Activated CD8-positive, alpha-beta T cell treated with anti-CD3 and anti-CD28 coated beads, Interleukin-2, amount 10 ng/mL, durations not matched to agents 7 days and 5 days (primary cell): ENCODE measurements around the gene MAGEF1. TPM values are rescaled to one million over a fixed set of nuclear protein-coding genes. Genes with fewer than 3 reads are reported as not detected.

Experiments used
- ATAC-seq: fragments of 150-1000 bp; cut with Tn5 transposase; one replicate; pipeline ENCODE4 v1.10.0; 2021; ENCODE audit warnings: moderate library complexity
- CTCF ChIA-PET: fragments of 350-600 bp; sonication (Branson Sonifier 250); formaldehyde crosslinking; loops from one replicate; lab custom pipeline; 2021; ENCODE audit warnings: antibody characterized with exemption; lab: Charles Lee
- POLR2A ChIA-PET: fragments of 350-600 bp; sonication (Branson Sonifier 250); formaldehyde crosslinking; loops from one replicate; lab custom pipeline; 2021; ENCODE audit warnings: antibody characterized with exemption; lab: Charles Lee
- DNase-seq: peaks from one replicate; pipeline ENCODE4 v3.0.0-alpha.2; 2020
- H3K27ac Mint-ChIP-seq: one replicate; pipeline ENCODE4 v1.8.0; 2021; ENCODE audit warnings: mild to moderate bottlenecking, mixed read lengths
- H3K27me3 Mint-ChIP-seq: one replicate; pipeline ENCODE4 v1.8.0; 2021; ENCODE audit warnings: low read depth, mixed read lengths
- H3K36me3 Mint-ChIP-seq: one replicate; pipeline ENCODE4 v1.8.0; 2021; ENCODE audit warnings: low read depth, mixed read lengths
- H3K4me1 Mint-ChIP-seq: one replicate; pipeline ENCODE4 v1.8.0; 2021; ENCODE audit warnings: low read depth, mixed read lengths
- H3K4me3 Mint-ChIP-seq: one replicate; pipeline ENCODE4 v1.8.0; 2021; ENCODE audit warnings: mild to moderate bottlenecking, mixed read lengths
- H3K9me3 Mint-ChIP-seq: one replicate; pipeline ENCODE4 v1.8.0; 2022; ENCODE audit warnings: mixed read lengths; ENCODE audit not compliant: insufficient read depth
- total RNA-seq, 2 experiments: library from RNA; stranded (reverse); gene quantifications; one replicate each; pipeline ENCODE4 v1.2.3, GENCODE V29; 2021

Gene MAGEF1
- total RNA-seq, 2 experiments from 2014 or later = 2.0 to 2.1 TPM

DNA sequence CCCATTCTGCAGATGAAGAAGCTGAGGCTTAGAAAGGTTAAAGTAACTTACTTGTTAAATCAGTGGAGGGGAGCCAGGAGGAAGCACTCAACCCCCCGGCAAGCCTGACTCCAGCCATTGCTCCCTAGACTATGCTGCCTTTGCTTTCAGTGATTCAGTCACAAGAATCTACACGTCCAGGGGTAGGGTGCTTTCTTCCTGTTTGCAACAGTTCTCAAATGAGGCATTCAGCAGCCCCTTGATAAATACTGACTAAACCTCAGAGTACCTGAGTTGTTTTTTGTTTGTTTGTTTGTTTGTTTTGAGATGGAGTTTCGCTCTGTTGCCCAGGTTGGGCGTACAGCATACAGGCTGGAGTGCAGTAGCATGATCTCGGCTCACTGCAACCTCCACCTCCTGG lies 28.6 kb downstream of the MAGEF1 start:
- Mint-ChIP-seq H3K4me3 (no peak overlapping the region), H3K27ac (no peak overlapping the region), H3K9me3 (no peaks in the 10 kb centered on the region), H3K4me1 (peaks cover 11% of the 10 kb centered on the region), H3K27me3 (peaks cover 4% of the 10 kb centered on the region), H3K36me3 (no peaks in the 10 kb centered on the region)
- CTCF ChIA-PET = no interaction called here
- POLR2A ChIA-PET = no interaction called here
- ATAC-seq (no peak), DNase-seq (no peak)

GRCh38 chr3:184682671-184683070 lies 29.2 kb downstream of the MAGEF1 start:
- peaks cover 6% of the 10 kb centered on the region for H3K4me1 Mint-ChIP-seq
- H3K4me3 Mint-ChIP-seq = no peak overlapping the region
- DNase-seq (no peak), ATAC-seq (no peak)
- H3K27me3 Mint-ChIP-seq = peaks cover 2% of the 10 kb centered on the region
- H3K36me3 Mint-ChIP-seq = no peaks in the 10 kb centered on the region
- ChIA-PET POLR2A (no interaction called here), CTCF (no interaction called here)
- no peak overlapping the region for H3K27ac Mint-ChIP-seq
- H3K9me3 Mint-ChIP-seq = no peaks in the 10 kb centered on the region

GRCh38 chr3:184680385-184681345 lies 31.2 kb downstream of the MAGEF1 start:
- Mint-ChIP-seq H3K4me1 (no peaks in the 10 kb centered on the region), H3K9me3 (no peaks in the 10 kb centered on the region), H3K36me3 (no peaks in the 10 kb centered on the region), H3K27me3 (peaks cover 6% of the 10 kb centered on the region), H3K4me3 (no peak overlapping the region), H3K27ac (no peak overlapping the region)
- ATAC-seq = no peak
- DNase-seq = no peak
- ChIA-PET POLR2A (no interaction called here), CTCF (interaction anchor here (0.8 kb wide), 1 partner anchor 12 kb away, joined by 3 read pairs; no protein-coding TSS in a partner anchor)

DNA sequence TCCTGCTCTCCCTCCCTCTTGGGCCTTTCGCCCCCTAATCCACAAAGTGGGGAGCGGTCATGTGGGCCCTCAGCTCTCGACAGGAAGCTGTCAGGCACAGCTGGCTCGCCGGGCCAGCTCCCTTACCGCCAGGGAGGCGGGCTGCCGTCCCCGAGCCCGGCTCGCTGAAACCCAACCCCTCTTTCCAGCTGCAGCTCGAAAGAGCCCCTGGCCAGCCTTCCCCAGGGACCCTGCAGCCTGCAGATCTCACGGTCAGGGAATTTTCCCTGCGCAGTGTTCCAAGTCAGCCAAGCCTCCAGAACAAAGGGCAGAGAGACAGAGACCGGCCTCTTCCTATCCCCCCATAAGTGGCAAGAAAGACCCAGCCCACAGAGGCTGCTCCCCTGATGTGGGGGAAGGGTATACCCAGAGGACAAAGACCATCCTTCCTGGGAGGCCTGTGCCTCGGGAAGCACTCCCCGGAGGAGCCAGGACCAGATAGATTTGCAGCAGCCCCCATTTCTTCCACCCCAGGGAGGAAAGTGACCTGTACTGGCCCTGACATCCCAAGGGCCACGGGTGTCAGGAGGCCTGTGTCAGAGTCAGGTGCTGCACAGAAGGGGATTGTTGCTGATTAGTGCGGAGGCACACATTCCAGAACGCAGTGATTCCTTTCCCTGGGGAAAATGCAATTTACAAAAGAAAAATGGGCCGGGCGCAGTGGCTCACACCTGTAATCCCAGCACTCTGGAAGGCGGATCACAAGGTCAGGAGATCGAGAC lies 32.6 kb downstream of the MAGEF1 start:
- ChIA-PET CTCF (no interaction called here), POLR2A (no interaction called here)
- ATAC-seq (no peak), DNase-seq (no peak)
- no peak overlapping the region for H3K4me3 Mint-ChIP-seq
- H3K9me3 Mint-ChIP-seq = no peaks in the 10 kb centered on the region
- no peaks in the 10 kb centered on the region for H3K36me3 Mint-ChIP-seq
- H3K4me1 Mint-ChIP-seq = no peaks in the 10 kb centered on the region
- no peak overlapping the region for H3K27ac Mint-ChIP-seq
- H3K27me3 Mint-ChIP-seq = peaks cover 9% of the 10 kb centered on the region

DNA sequence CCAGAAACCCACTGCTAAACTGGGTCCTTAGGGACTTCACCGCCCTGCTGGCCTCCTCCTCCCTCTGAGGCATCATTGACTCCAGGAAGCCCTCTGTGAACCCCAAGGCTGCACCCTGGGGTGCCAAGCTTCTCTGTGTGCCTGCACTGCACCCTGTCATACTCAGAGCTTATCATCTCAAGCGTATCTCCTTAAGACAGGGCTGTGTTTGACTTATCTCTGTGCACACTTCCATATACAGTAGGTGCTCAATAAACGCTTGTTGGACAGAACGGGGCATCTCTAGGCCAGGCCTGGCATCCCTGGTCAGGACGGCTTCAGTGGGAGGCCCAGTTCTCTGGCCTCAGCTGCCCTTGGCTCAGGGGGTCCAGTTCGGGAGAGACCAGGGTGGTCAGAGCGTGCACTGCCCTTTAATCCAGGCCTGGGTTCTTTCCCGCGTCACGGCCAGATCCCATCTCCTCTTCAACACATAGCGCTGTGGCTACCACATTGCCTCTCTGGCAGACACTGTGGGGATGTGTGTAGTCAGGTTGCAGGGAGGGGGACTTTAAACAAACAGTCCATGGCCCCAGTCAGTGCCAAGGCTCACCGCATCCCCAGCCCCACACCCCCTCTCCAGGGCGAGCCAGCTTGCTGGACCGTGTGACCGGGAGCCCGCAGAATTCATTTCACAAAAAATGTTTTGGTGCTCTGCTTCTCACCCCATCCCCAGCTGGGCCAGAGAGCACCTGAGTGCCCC lies 33.4 kb downstream of the MAGEF1 start:
- ChIA-PET POLR2A (no interaction called here), CTCF (interaction anchor here (1.2 kb wide), 1 partner anchor 117 kb away, joined by 4 read pairs; the partner anchor contains the start of gene EPHB3)
- H3K9me3 Mint-ChIP-seq = no peaks in the 10 kb centered on the region
- peaks cover 9% of the 10 kb centered on the region for H3K27me3 Mint-ChIP-seq
- no peaks in the 10 kb centered on the region for H3K36me3 Mint-ChIP-seq
- H3K4me3 Mint-ChIP-seq = no peak overlapping the region
- ATAC-seq (no peak), DNase-seq (no peak)
- no peaks in the 10 kb centered on the region for H3K4me1 Mint-ChIP-seq
- H3K27ac Mint-ChIP-seq = no peak overlapping the region

DNA sequence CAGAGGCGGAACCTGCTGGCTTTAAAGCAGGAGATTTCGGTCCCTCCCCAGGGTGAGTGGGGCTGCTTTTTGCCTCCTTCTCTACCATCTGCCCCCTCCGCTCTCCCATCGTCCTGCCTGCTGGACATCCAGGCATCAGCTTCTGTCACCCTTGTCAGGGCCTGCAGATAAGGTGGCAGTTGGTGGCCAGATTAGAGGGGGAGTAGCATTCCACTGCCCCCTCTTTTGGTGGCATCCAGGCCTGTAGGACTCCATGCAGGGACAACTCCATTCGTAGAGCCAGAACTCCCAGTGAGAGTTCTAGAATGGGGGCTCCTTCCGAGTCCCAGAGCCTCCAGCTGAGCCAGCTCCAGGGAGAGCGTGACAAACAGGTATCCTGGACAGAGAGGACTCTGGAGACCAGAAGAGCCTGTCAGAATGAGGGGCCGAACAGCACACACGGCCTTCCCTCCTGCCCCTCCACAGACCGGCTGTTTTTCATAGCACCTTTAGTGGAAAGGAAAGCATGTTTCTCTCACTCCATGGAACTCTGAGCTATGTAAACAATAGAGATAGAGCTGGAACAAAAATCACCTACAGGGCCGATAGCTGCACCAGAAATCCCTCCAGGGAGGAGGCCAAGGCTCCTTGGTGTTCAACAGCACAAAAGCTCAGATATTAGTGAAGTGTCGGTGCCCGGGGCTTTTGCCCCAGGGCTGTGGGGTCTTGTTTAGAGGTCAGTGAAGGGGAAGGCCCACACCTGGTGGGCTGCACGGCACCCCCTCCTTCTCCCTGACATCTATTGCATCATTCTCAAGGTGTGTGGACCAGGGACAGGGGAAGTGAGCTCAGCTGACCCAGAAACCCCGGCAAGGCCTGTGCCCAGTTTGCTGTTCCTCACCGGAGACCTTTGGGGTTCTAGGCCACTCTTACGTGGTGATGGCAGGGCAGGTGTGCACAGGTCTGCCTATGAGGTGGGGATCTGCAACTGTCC lies 34.2 kb downstream of the MAGEF1 start:
- Mint-ChIP-seq H3K9me3 (no peaks in the 10 kb centered on the region), H3K4me1 (no peaks in the 10 kb centered on the region), H3K36me3 (no peaks in the 10 kb centered on the region), H3K4me3 (no peak overlapping the region), H3K27me3 (peaks cover 7% of the 10 kb centered on the region), H3K27ac (no peak overlapping the region)
- DNase-seq (no peak), ATAC-seq (no peak)
- POLR2A ChIA-PET = no interaction called here
- CTCF ChIA-PET = interaction anchor here (1.2 kb wide), 1 partner anchor 116 kb away, joined by 4 read pairs; the partner anchor contains the start of gene EPHB3

DNA sequence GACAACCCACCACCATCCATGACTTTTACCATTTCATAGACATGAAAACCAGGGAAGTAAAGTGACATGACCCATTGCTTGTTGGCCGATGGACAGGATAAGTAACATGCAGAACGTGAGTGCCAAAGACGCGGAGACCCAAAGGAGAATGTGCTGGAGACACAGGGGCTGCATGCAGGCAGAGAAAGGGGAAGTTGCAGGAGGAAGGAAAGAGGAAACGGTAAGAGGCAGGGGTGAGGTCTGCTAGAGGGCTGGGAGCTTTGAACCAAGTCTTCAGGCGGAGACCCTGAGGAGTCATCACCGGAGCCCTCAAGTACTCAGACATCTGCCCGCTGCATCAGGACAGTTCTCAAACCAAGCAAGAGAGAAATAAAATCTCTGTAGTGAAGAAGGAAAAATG lies 34.9 kb downstream of the MAGEF1 start:
- no peak for ATAC-seq

DNA sequence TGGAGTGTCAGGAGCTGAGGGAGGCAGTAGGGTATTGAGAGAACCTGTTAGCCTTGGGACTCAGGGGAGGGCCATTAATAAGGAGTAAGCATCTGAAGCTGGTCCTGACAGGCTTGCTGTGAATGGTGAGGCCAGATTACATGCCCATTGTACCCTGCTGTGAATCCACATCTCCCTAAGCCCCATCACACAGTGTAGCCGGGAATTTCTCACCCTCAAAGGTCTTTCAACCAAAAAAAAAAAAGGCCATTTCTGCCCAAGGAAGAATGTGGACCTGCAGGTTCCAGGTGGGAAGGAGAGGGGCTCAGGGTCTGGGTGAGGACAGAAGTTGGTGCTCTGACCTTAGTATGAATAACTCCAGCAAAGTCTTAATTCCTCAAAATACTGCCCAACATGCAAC lies 37.2 kb downstream of the MAGEF1 start:
- no peak overlapping the region for H3K27ac Mint-ChIP-seq
- DNase-seq = no peak
- ChIA-PET CTCF (interaction anchor here (1.5 kb wide), 1 partner anchor 113 kb away, joined by 3 read pairs; the partner anchor contains the start of gene EPHB3), POLR2A (no interaction called here)
- ATAC-seq = no peak
- H3K4me1 Mint-ChIP-seq = no peaks in the 10 kb centered on the region
- H3K9me3 Mint-ChIP-seq = no peaks in the 10 kb centered on the region
- H3K4me3 Mint-ChIP-seq = no peak overlapping the region
- H3K27me3 Mint-ChIP-seq = peaks cover 13% of the 10 kb centered on the region
- H3K36me3 Mint-ChIP-seq = no peaks in the 10 kb centered on the region

More for the DNA sequence above, 34.9 kb downstream of the MAGEF1 start:
- Mint-ChIP-seq H3K4me3 (no peak overlapping the region), H3K36me3 (no peaks in the 10 kb centered on the region), H3K27me3 (peaks cover 7% of the 10 kb centered on the region), H3K9me3 (no peaks in the 10 kb centered on the region), H3K4me1 (no peaks in the 10 kb centered on the region), H3K27ac (no peak overlapping the region)
- ChIA-PET CTCF (no interaction called here), POLR2A (no interaction called here)
- no peak for DNase-seq

DNA sequence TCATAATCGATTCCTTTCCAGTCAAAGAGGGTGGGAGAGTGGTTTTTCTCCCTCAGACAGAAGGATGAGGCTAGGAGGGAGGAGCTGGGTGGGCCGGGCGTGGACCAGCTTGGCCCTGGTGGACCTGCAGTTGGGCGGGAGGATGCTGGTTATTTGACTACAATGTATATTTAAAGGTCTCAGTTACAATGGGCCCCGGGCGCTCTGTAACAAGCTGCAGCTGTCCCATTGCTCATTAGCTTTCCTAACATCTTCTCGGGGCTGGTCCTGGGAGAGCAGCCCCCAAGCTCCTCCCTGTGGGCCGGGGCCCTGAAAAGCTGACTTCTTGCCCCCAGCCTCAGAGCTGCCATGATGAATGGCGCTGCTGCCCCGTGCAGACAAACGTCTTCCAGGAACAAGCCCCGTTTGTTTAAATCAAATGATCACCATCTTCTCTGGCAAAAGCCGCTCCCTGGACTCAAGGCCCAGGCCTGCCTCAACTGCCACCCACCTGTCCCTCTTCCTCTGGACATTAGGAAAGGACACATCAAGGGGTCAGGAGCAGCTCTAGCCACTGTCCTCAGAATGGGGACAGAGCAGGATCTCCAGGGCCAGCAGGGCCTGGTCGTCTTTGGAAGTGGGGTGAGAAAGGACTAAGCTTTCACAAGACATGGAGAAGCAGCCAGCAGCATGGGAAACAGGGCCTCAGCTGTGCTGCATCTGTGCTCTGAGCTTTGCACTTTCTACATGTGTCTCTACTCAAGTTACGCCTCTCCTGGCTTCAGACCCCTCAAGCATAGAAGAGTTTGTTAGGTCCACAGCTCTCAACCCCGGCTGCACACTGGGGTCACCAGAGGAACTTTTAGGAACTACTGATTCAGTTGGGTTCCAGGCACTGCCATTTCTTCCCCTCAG lies 38.6 kb downstream of the MAGEF1 start:
- POLR2A ChIA-PET = no interaction called here
- DNase-seq (no peak), ATAC-seq (no peak)
- CTCF ChIA-PET = interaction anchor here (0.8 kb wide), 1 partner anchor 112 kb away, joined by 3 read pairs; the partner anchor contains the start of gene EPHB3
- Mint-ChIP-seq H3K4me3 (no peak overlapping the region), H3K4me1 (no peaks in the 10 kb centered on the region), H3K36me3 (no peaks in the 10 kb centered on the region), H3K27me3 (peaks cover 13% of the 10 kb centered on the region), H3K9me3 (no peaks in the 10 kb centered on the region), H3K27ac (no peak overlapping the region)

DNA sequence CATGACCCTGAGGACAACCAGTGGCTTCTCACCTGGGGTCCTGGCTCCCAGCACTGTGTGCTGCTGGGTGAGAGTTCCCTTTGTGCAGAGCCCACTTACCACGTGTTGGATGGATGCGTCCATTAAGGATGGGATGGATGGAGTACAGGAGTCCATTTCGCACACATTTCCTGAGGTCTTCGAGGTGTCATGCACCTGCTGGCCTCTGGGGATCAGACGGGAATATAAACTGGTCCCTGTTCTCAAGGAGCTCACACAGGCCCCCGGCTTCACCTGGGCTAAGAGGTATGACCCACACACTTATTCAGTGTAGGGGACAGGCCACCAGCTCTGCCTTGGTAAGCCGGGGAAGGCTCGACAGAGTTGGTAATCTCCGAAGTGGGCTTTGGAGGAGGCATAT lies 39.5 kb downstream of the MAGEF1 start:
- H3K27me3 Mint-ChIP-seq = peaks cover 18% of the 10 kb centered on the region
- ATAC-seq = no peak
- ChIA-PET CTCF (no interaction called here), POLR2A (no interaction called here)
- H3K4me3 Mint-ChIP-seq = no peak overlapping the region
- DNase-seq = no peak
- no peaks in the 10 kb centered on the region for H3K4me1 Mint-ChIP-seq
- no peaks in the 10 kb centered on the region for H3K36me3 Mint-ChIP-seq
- no peaks in the 10 kb centered on the region for H3K9me3 Mint-ChIP-seq
- no peak overlapping the region for H3K27ac Mint-ChIP-seq
